Psoas muscle (tissue), 8 donors: ENCODE data around the gene OPRL1. TPM values are rescaled to one million over a fixed set of nuclear protein-coding genes. Genes with fewer than 3 reads are reported as not detected.
"Not testable (repeated sequence)": the region's sequence is repeated elsewhere in the genome, so short reads cannot be mapped to it uniquely, and the experiment has no call there.

Source experiments
- ATAC-seq, 4 donors: fragments of 200-7000 bp; cut with Tn5 transposase; one replicate each; pipeline ENCODE4 v1.9.1; 2020; ENCODE audit warnings: moderate library complexity in 3 of 4, mild to moderate bottlenecking in 2 of 4
- DNase-seq, 2 donors: peaks; one replicate each; pipeline ENCODE4 v3.0.0-alpha.2; 2020
- H3K27ac ChIP-seq: fragments of 200-600 bp; one replicate; pipeline ENCODE4 v1.8.0; 2022
- H3K27me3 ChIP-seq, 3 donors: fragments of 200-600 bp in 1 of 3; one replicate each; pipeline versions ENCODE4 v1.6.1 to v1.8.0; 2013 to 2022; ENCODE audit warnings: low read length in 2 of 3, mild to moderate bottlenecking in 2 of 3, moderate library complexity in 1 of 3; ENCODE audit not compliant: insufficient read depth in 3 of 3
- H3K36me3 ChIP-seq, 2 donors: fragments of 200-600 bp in 1 of 2; one replicate each; pipeline versions ENCODE4 v1.6.1 to v1.8.0; 2013 to 2022; ENCODE audit warnings: low read depth in 1 of 2, mild to moderate bottlenecking in 1 of 2, moderate library complexity in 1 of 2; ENCODE audit not compliant: insufficient read depth in 1 of 2
- H3K4me1 ChIP-seq: fragments of 200-600 bp; one replicate; pipeline ENCODE4 v1.8.0; 2022
- H3K4me3 ChIP-seq: fragments of 200-600 bp; one replicate; pipeline ENCODE4 v1.8.0; 2022; ENCODE audit warnings: mild to moderate bottlenecking
- H3K9me3 ChIP-seq: fragments of 200-600 bp; one replicate; pipeline ENCODE4 v1.8.0; 2022
- WGBS, 3 donors: extraction: QIAGEN DNeasy Blood & Tissue Kit; methylation state at CpG; one replicate each; pipeline versions ENCODE4 v1.1.6 to v1.1.7; 2013; 5-methylcytosine and 5-hydroxymethylcytosine counted together
- intact Hi-C, 2 donors: fragments of 100-400 bp; cut with DNase I; formaldehyde crosslinking; loops; one replicate each; pipeline versions ENCODE4 v1.11.0 to v1.14.2; 2022
- polyA plus RNA-seq, 3 donors: library from polyadenylated mRNA; stranded (reverse); fragments of 200-250 nt; gene quantifications; one replicate each; pipeline ENCODE4 v1.2.3, GENCODE V29; 2013
- total RNA-seq, 4 donors: library from RNA; stranded (reverse); fragmentation: NEBNext Ultra II Directional in 2 of 4; extraction: Animal tissue kit (Norgen Biotek cat#: 25700) in 2 of 4; gene quantifications; one replicate each; pipeline versions ENCODE4 v1.2.1 to v1.2.4, GENCODE V29; 2021 to 2023
- TF ChIP-seq, protein P1 (sequence below): fragments of 200-600 bp; IDR thresholded peaks from one replicate; pipeline ENCODE4 v1.8.0; 2022; ENCODE audit warnings: antibody characterized with exemption
- donor health status: healthy with polysubstance abuse.
- donor health status: DM: no; HTN: no; CAD: no; lungs with moderate emphysema.
- donor health status: Bipolar disorder and iron deficiency.
- donor health status: healthy.
- donor health status: DM: yes; HTN: yes; CAD: no.
- donor health status: DM: no; HTN: no; CAD: no.
- donor health status: DM: no; HTN: no; CAD: no.
- donor health status: DM: yes; HTN: yes; CAD: no.

OPRL1 gene
- total and polyA plus RNA-seq, 7 donors = 0.03 to 0.94 (median 0.17) TPM

DNA sequence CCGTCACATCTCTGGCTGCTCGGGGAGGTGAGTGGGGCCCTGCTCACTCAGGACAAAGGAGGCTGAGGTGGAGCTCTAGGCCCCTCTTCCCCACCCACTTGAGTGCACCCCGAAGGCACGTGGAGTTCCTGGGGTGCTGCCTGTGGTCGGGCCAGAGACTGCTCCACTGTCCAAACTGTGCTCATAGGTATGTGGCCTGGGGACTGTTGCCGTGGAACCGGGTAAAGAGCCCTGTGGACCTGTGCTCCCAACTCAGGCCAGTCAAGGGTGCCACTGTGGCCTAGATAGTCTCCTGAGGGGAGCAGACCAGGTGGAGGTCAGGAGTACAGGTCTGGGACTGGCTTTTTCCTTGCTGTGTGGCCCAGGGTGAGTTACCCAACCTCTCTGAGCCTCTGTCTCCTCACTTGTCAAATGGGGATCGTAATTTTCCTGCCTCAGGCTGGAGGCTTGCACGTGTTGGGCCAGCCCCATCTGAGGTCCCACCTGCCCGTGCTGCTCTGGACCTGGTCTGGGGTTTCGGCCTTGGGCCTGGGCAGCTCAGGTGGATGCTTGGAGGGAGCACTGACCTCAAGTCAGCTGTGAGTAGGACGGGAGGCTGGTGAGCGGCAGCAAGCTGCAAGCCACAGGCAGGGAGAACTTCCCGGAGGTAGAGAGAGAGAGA lies 39.9 kb downstream of the OPRL1 start:
- TF ChIP-seq, protein P1, sequence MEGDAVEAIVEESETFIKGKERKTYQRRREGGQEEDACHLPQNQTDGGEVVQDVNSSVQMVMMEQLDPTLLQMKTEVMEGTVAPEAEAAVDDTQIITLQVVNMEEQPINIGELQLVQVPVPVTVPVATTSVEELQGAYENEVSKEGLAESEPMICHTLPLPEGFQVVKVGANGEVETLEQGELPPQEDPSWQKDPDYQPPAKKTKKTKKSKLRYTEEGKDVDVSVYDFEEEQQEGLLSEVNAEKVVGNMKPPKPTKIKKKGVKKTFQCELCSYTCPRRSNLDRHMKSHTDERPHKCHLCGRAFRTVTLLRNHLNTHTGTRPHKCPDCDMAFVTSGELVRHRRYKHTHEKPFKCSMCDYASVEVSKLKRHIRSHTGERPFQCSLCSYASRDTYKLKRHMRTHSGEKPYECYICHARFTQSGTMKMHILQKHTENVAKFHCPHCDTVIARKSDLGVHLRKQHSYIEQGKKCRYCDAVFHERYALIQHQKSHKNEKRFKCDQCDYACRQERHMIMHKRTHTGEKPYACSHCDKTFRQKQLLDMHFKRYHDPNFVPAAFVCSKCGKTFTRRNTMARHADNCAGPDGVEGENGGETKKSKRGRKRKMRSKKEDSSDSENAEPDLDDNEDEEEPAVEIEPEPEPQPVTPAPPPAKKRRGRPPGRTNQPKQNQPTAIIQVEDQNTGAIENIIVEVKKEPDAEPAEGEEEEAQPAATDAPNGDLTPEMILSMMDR = no peak
- ATAC-seq = peak; percentile 9 to 36 (median 16)

DNA sequence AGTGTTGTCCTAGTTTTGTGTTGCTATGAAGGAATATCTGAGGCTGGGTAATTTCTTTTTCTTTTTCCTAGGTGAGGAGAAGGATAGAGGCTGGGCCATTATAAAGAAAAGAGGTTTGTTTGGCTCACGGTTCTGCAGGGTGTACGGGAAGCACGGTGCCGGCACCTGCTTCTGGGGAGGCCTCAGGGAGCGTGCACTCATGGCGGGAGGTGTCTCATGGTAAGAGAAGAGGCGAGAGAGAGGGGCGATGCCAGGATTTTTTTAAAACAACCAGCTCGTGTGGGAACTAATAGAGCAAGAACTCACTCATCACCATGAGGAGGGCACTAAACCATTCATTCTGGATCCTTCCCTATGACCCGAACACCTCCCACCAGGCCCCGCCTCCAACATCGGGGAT lies 41.7 kb downstream of the OPRL1 start:
- TF ChIP-seq, protein P1 = no peak
- H3K4me3 ChIP-seq = no peak overlapping the region
- H3K4me1 ChIP-seq = no peaks in the 10 kb centered on the region
- no peaks in the 10 kb centered on the region for H3K36me3 ChIP-seq
- intact Hi-C loops = loop anchor here (2.0 to 5.0 kb wide), 2 partner anchors 39 to 84 kb away; partner anchors contain the start of gene C20orf204 (in 1 of the 2)
- DNase-seq (no peak), ATAC-seq (no peak)
- H3K9me3 ChIP-seq = no peaks in the 10 kb centered on the region
- H3K27me3 ChIP-seq = peaks cover 0 to 27% (median 0%) of the 10 kb centered on the region in 3 donors
- 76 to 82% (median 77%) methylated on average over 12 of the region's 12 CpGs for WGBS, 3 donors
- H3K27ac ChIP-seq = no peak overlapping the region

More for the DNA sequence above, 39.9 kb downstream of the OPRL1 start:
- H3K27ac ChIP-seq = no peak overlapping the region
- peak in 1 of 2 donors; percentile 41 for DNase-seq
- H3K4me3 ChIP-seq = peak overlapping the region; percentile 18
- 59 to 62% (median 59%) methylated on average over 14 of the region's 14 CpGs for WGBS, 3 donors
- H3K4me1 ChIP-seq = no peaks in the 10 kb centered on the region
- H3K27me3 ChIP-seq = peaks cover 0 to 27% (median 3%) of the 10 kb centered on the region in 3 donors
- no peaks in the 10 kb centered on the region for H3K9me3 ChIP-seq
- intact Hi-C loops = loop anchor here (1.0 to 5.0 kb wide), 3 partner anchors 37 to 83 kb away; partner anchors contain the start of gene C20orf204 (in 1 of the 2)
- H3K36me3 ChIP-seq = no peaks in the 10 kb centered on the region

DNA sequence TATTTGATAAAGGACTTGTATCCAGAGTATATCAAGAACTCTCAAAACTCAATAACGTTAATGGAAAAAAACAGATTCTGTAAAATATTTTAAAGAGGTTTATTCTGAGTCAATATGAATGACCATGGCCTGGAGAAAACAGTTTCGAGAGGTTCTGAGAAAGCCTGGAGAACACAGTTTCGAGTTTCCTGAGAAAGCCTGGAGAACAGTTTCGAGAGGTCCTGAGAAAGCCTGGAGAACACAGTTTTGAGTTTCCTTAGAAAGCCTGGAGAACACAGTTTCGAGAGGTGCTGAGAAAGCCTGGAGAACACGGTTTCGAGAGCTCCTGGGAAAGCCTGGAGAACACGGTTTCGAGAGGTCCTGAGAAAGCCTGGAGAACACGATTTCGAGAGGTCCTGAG lies 43.0 kb downstream of the OPRL1 start:
- ATAC-seq, H3K4me1 ChIP-seq, H3K27ac ChIP-seq, DNase-seq, H3K4me3 ChIP-seq, H3K9me3 ChIP-seq, H3K36me3 ChIP-seq: not testable (repeated sequence)
- intact Hi-C loops = loop anchor here in 1 of 2 donors (5.0 kb wide), 1 partner anchor 86 kb away; the partner anchor contains the start of gene C20orf204
- H3K27me3 ChIP-seq = peaks cover 0 to 28% (median 0%) of the 10 kb centered on the region in 3 donors
- WGBS, 3 donors = 82 to 85% (median 83%) methylated on average over 11 of the region's 11 CpGs

DNA sequence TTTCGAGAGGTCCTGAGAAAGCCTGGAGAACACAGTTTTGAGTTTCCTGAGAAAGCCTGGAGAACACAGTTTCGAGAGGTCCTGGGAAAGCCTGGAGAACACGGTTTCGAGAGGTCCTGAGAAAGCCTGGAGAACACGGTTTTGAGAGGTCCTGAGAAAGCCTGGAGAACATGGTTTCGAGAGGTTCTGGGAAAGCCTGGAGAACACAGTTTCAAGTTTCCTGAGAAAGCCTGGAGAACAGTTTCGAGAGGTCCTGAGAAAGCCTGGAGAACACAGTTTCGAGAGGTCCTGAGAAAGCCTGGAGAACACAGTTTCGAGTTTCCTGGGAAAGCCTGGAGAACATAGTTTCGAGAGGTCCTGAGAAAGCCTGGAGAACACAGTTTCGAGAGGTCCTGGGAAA lies 43.6 kb downstream of the OPRL1 start:
- not testable (repeated sequence) for H3K36me3 ChIP-seq, H3K4me3 ChIP-seq, ATAC-seq, H3K27ac ChIP-seq, H3K9me3 ChIP-seq, DNase-seq, H3K4me1 ChIP-seq
- intact Hi-C loops = loop anchor here in 1 of 2 donors (5.0 kb wide), 1 partner anchor 86 kb away; the partner anchor contains the start of gene C20orf204
- H3K27me3 ChIP-seq = peaks cover 0 to 34% (median 0%) of the 10 kb centered on the region in 3 donors
- 79 to 85% (median 84%) methylated on average over 11 of the region's 11 CpGs for WGBS, 3 donors

DNA sequence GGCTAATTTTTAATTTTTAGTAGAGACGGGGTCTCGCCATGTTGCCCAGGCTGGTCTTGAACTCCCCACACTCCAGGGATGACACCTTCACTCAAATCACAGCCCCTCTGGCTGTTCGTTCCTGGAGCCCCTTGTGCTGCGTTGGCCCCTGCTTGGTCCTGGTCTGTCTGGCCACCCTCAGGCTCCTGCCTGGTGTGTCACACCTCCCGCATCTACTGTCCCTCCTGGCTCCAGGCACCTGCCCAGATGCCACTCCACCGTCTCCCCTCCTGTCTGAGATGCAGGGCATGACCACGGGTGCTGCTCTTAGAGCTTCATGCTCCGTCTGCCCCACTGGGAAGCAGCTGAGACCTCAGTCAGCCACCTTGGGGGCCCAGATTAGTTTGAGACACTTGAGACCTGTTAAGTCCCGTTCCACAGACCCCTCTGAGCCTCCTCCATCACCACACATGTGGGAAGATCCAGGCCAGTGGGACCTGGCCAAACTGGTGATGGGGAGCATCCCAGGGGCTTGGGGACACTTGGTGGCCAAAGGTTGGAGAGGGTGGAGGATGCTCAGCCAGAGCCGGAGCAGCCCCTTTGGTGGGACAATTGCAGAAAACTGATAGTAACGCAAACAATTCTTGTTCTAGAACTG lies 49.4 kb downstream of the OPRL1 start:
- whole genome bisulfite sequencing, 3 donors = 74 to 77% (median 76%) methylated on average over 11 of the region's 11 CpGs
- H3K4me3 ChIP-seq = no peak overlapping the region
- H3K9me3 ChIP-seq = peaks cover 6% of the 10 kb centered on the region
- H3K27ac ChIP-seq = no peak overlapping the region
- ATAC-seq (no peak), DNase-seq (no peak)
- H3K27me3 ChIP-seq = peaks cover 0 to 19% (median 5%) of the 10 kb centered on the region in 3 donors
- intact Hi-C loops = no loop called here
- H3K36me3 ChIP-seq = no peaks in the 10 kb centered on the region
- TF ChIP-seq, protein P1 = no peak
- H3K4me1 ChIP-seq = no peaks in the 10 kb centered on the region
